ENCODE measurements around the gene CEMP1.

The CEMP1 gene

DNA sequence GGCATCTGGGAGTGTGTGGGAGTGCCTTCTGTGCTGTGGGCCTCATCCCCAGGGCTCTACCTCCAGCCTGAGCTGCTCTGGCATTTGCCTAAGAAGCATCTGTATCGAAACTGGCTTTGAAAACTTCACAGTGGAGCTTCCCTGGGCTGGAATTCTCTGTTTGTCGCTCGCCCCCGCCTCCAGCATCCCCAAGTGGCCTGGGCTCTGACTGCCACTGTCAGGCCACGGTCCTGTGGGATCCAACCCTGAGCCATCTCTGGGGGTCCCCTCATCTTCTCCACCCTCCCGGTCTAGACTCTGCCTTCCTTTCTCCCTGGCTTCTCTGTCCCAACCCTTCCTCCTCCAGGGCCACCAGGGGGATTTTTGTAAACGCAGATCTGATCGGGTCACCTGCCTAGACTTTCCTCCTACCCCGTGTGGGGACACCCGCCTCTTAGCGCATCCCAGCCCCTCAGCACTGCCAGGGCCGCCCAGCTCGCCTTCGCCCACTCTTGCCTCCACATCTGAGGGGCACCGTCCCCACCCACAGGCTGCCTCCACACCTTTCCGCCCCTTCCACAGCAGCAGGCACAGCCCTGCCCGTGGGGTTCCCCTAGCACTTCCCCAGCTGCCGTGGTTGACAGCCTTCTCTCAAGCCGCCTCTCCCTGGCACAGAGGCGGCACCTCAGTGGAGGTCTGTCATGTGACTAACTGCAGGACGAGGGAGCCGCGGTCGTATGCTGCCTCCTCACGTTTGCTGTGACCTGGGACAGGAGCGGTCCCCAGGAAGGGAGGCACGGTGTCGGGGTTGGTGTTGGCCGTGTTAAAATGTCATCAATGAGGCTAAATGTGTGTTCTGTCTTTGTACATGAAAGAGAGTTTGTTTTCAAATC is 44.3 kb downstream of the CEMP1 start:
- Histone ChIP-seq H3K9ac (no peak overlapping the region), H2AFZ (no peak overlapping the region), H3K4me2 (ENCODE audit: low read length) (no peak overlapping the region), H3K27me3 (ENCODE audit: control insufficient read depth, insufficient read depth, low read length) (no peaks in the 10 kb centered on the region), H3K4me1 (no peaks in the 10 kb centered on the region), H3K27ac (no peak overlapping the region), H3K79me2 (peaks cover 13% of the 10 kb centered on the region), H3K9me3 (ENCODE audit: control insufficient read depth, low read length) (no peaks in the 10 kb centered on the region), H3K4me3 (ENCODE audit: low read depth, low read length) (no peak overlapping the region), H3K36me3 (ENCODE audit: control insufficient read depth, insufficient read depth, low read length) (no peaks in the 10 kb centered on the region)
- TF ChIP-seq, protein P1, sequence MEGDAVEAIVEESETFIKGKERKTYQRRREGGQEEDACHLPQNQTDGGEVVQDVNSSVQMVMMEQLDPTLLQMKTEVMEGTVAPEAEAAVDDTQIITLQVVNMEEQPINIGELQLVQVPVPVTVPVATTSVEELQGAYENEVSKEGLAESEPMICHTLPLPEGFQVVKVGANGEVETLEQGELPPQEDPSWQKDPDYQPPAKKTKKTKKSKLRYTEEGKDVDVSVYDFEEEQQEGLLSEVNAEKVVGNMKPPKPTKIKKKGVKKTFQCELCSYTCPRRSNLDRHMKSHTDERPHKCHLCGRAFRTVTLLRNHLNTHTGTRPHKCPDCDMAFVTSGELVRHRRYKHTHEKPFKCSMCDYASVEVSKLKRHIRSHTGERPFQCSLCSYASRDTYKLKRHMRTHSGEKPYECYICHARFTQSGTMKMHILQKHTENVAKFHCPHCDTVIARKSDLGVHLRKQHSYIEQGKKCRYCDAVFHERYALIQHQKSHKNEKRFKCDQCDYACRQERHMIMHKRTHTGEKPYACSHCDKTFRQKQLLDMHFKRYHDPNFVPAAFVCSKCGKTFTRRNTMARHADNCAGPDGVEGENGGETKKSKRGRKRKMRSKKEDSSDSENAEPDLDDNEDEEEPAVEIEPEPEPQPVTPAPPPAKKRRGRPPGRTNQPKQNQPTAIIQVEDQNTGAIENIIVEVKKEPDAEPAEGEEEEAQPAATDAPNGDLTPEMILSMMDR (IDR thresholded peaks at IDR 0.05), result peak; percentile 32

DNA sequence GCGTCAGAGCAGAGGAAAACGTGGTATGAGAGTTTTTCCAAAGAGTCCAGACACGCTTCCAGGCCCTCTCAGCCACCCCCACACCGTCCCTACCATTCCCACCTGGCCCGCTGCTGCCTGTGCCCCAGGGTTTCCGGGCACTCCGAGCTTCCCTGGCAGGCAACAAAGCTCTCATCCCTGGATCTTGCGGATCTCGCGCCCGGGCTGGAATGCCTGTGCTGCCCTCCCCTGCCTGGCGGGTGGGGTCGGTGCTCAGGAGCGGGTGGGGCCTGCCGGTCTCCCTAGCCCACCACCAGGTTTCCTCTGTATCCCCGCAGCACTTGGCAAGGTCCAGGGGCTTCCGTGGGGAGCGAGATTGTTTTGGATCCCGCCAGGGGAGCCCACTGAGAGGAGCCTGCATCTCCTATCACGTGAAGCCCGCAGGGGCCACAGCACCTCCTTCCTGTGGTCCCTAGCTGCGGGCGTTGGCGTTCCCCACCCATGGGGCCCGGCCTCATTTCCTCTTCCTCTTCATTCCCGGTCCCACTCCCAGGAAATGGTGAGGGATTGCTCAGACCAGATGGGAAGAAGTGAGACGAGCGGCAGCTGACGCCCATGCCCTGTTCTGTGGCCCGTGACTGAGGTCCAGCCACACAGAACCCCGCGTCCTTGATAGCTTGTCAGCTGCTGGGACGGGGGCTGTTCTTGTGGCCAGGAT is 45.2 kb downstream of the CEMP1 start:
- H3K27ac ChIP-seq, result no peak overlapping the region

DNA sequence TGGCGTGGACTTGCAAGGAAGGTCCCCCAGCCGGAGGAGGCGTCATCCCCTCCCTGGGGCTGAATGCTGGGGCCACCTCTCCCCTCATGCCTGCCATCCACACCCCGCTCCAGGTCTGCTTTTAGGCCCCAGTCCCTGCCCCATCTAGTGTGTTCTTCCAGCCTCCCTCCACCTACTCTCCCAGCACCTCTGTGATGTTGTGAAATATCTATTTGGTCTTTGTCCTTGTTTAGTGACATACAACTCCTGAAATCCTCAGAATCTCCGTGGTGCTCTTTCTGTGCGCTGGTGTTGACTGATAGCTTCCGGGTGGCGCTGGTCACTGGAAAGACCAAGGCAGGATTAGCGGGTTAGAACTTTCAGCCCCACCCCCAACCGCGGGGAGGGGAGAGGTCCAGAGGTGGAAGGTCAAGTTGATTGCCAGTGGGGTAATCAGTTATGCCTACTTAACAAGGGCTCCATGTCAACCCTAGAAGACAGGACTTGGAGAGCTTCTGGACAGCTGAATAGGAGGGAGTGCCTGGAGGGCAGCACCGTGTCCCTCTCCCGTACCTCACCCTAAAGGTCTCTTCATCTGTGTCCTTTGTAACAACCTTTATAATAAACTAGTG is 46.2 kb downstream of the CEMP1 start:
- Histone ChIP-seq H3K4me1 (no peaks in the 10 kb centered on the region), H3K27me3 (ENCODE audit: control insufficient read depth, insufficient read depth, low read length) (no peaks in the 10 kb centered on the region), H3K79me2 (peaks cover 10% of the 10 kb centered on the region), H3K27ac (no peak overlapping the region), H3K4me3 (ENCODE audit: low read depth, low read length) (no peak overlapping the region), H3K4me2 (ENCODE audit: low read length) (no peak overlapping the region), H3K9me3 (ENCODE audit: control insufficient read depth, low read length) (no peaks in the 10 kb centered on the region), H3K9ac (no peak overlapping the region), H3K36me3 (ENCODE audit: control insufficient read depth, insufficient read depth, low read length) (no peaks in the 10 kb centered on the region), H2AFZ (no peak overlapping the region)
- TF ChIP-seq, protein P1 (IDR thresholded peaks at IDR 0.05), result no peak

More for the DNA sequence above, 45.2 kb downstream of the CEMP1 start:
- Histone ChIP-seq H3K9ac (no peak overlapping the region), H2AFZ (no peak overlapping the region), H3K4me3 (ENCODE audit: low read depth, low read length) (no peak overlapping the region), H3K9me3 (ENCODE audit: control insufficient read depth, low read length) (no peaks in the 10 kb centered on the region), H3K4me2 (ENCODE audit: low read length) (no peak overlapping the region), H3K27me3 (ENCODE audit: control insufficient read depth, insufficient read depth, low read length) (no peaks in the 10 kb centered on the region), H3K36me3 (ENCODE audit: control insufficient read depth, insufficient read depth, low read length) (no peaks in the 10 kb centered on the region), H3K4me1 (no peaks in the 10 kb centered on the region), H3K79me2 (peaks cover 14% of the 10 kb centered on the region)
- TF ChIP-seq, protein P1 (IDR thresholded peaks at IDR 0.05), result no peak

DNA sequence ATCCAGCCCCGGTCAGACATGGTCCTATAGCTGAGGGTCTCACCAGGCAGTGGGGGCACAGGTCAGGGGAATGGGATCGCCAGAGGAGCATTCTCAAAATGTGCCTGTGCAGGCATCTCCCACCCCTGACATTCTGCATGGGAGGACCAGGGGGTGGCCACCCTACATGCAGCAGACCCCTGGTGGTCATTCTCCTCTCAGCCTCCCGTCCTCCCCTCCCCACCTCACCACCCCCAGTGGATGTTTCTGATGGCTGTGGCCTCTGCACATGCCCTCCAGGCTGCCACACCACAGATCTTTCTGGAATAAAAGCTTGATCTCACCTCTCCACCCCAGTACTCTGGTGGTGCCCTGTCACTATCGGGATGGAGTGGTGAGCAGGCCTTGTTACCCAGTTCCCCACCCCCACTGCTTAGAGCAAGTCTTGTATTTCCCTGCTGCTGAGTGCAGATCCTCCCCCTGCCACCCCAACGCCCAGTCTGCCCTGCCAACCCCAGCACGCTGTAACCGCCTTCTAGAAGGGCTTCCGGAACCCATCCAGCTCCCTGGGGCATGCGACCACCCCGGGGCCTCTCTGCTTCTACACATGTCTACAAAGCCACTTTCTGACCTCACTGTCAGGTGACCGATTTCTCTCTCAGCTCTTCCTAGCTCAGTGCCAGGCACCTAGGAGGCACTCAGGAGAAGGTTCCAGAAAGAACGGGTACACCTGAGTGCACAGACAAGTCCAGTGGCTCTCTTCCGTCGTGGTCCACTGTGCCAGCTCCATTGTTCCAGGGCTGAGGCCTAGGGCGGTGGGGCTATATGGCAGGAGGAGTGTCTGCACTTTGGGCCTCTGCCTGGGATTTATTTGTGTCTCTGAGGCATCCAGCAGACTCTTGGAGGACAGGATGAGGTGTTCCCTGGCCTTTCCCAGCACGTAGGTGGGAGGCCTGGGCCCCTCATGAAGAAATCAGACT is 47.0 kb downstream of the CEMP1 start:
- Histone ChIP-seq H3K9me3 (ENCODE audit: control insufficient read depth, low read length) (no peaks in the 10 kb centered on the region), H3K36me3 (ENCODE audit: control insufficient read depth, insufficient read depth, low read length) (no peaks in the 10 kb centered on the region), H3K27ac (no peak overlapping the region), H3K4me2 (ENCODE audit: low read length) (no peak overlapping the region), H2AFZ (no peak overlapping the region), H3K27me3 (ENCODE audit: control insufficient read depth, insufficient read depth, low read length) (no peaks in the 10 kb centered on the region), H3K79me2 (peaks cover 8% of the 10 kb centered on the region), H3K4me1 (no peaks in the 10 kb centered on the region), H3K9ac (no peak overlapping the region), H3K4me3 (ENCODE audit: low read depth, low read length) (no peak overlapping the region)
- TF ChIP-seq, protein P1 (IDR thresholded peaks at IDR 0.05), result no peak

All from parathyroid adenoma (tissue), 2 donors.